ENCODE data around the gene EXOG. TPM values are rescaled to one million over a fixed set of nuclear protein-coding genes. Genes with fewer than 3 reads are reported as not detected.

Gene EXOG
- total and polyA plus RNA-seq, 2 donors (not counting 3 experiments of a cell fraction or from before 2014, with no cell fraction given) = 10.8 to 21.9 TPM

GRCh38 chr3:38453075-38453912, 42.8 kb upstream of the EXOG start, which contains the start of gene ACVR2B:
ACVR2B (plus strand) TSS chr3:38453890; CDS start chr3:38454323, 433 bp downstream.
- dilution Hi-C loops (cut with MboI; ENCODE audit: extremely low pct_ligation_motif_present, low sequenced_read_pairs) (no loop called here), intact Hi-C loops (cut with micrococcal nuclease) (no loop called here)
- DNase-seq (ENCODE audit: low read depth, low spot score) (peak; percentile 69), FAIRE-seq (peak; percentile 70)
- peak within 1 kb of the TSS; percentile 82 for H3K9ac ChIP-seq (replicated peaks; ENCODE audit: extremely low read depth, insufficient read depth, low read length)
- peak within 1 kb of the TSS; percentile 37 to 85 (median 68) for H3K4me3 ChIP-seq (replicated peaks in 1 of 3; ENCODE audit: insufficient read depth in 1 of 3, low read depth in 1 of 3, low read length in 3 of 3)
- H3K27me3 ChIP-seq (ENCODE audit: control insufficient read depth in 2 of 2, insufficient read depth in 2 of 2, low read length in 2 of 2) = no peaks in the 10 kb centered on the region
- CTCF ChIA-PET = interaction anchor here (0.7 to 2.0 kb wide), 6 partner anchors 26 to 316 kb away, joined by 3 to 14 read pairs (median 4); partner anchors contain the start of genes ACAA1, EXOG and XYLB
- no TSS peak for BruUV-seq (replicated peaks)
- peak within 1 kb of the TSS; percentile 45 for H3K27ac ChIP-seq (ENCODE audit: insufficient read depth, low read depth, low read length)
- peaks cover 2% of the 10 kb centered on the region for H4K20me1 ChIP-seq (replicated peaks; ENCODE audit: control insufficient read depth, extremely low read depth, insufficient read depth, low read length)
- H3K79me2 ChIP-seq (ENCODE audit: control insufficient read depth, insufficient read depth, low read length) = peaks cover 1% of the 10 kb centered on the region
- no peaks in the 10 kb centered on the region for H3K9me3 ChIP-seq (replicated peaks; ENCODE audit: control insufficient read depth, insufficient read depth, low read length)
- POLR2A ChIA-PET = no interaction called here
- no peaks in the 10 kb centered on the region for H3K4me1 ChIP-seq (ENCODE audit: control insufficient read depth, extremely low read depth, insufficient read depth, low read length)
- TF ChIP-seq MAX (IDR thresholded peaks at IDR 0.05; ENCODE audit: insufficient read depth, insufficient read length) (peak; percentile 28), MYC (IDR thresholded peaks at IDR 0.05; ENCODE audit: low read depth, low read length) (no peak)
- H3K4me2 ChIP-seq (ENCODE audit: insufficient read depth, low read length) = peak within 1 kb of the TSS; percentile 81
- H3K36me3 ChIP-seq (ENCODE audit: control insufficient read depth in 2 of 2, extremely low read depth in 1 of 2, insufficient read depth in 2 of 2, low read length in 2 of 2) = no peaks in the 10 kb centered on the region
- H2AFZ ChIP-seq (ENCODE audit: low read depth, low read length) = peak within 1 kb of the TSS; percentile 82
- H3K9me1 ChIP-seq (replicated peaks; ENCODE audit: control insufficient read depth, extremely low read depth, insufficient read depth, low read length) = no peaks in the 10 kb centered on the region

GRCh38 chr3:38453913-38454177, 42.3 kb upstream of the EXOG start:
- Histone ChIP-seq H3K27ac (ENCODE audit: insufficient read depth, low read depth, low read length) (peak overlapping the region; percentile 45), H3K9me1 (replicated peaks; ENCODE audit: control insufficient read depth, extremely low read depth, insufficient read depth, low read length) (no peaks in the 10 kb centered on the region)
- dilution Hi-C loops (cut with MboI; ENCODE audit: extremely low pct_ligation_motif_present, low sequenced_read_pairs) = no loop called here

More at GRCh38 chr3:38453913-38454177, 42.3 kb upstream of the EXOG start:
- intact Hi-C loops (cut with micrococcal nuclease) = no loop called here
- CTCF ChIA-PET = interaction anchor here (0.7 to 2.0 kb wide), 4 partner anchors 26 to 317 kb away, joined by 3 to 14 read pairs (median 4); partner anchors contain the start of genes ACAA1, EXOG and XYLB
- Histone ChIP-seq H3K9ac (replicated peaks; ENCODE audit: extremely low read depth, insufficient read depth, low read length) (peak overlapping the region; percentile 82), H4K20me1 (replicated peaks; ENCODE audit: control insufficient read depth, extremely low read depth, insufficient read depth, low read length) (peaks cover 2% of the 10 kb centered on the region), H3K79me2 (ENCODE audit: control insufficient read depth, insufficient read depth, low read length) (peaks cover 5% of the 10 kb centered on the region), H3K36me3 (ENCODE audit: control insufficient read depth in 2 of 2, extremely low read depth in 1 of 2, insufficient read depth in 2 of 2, low read length in 2 of 2) (no peaks in the 10 kb centered on the region), H3K4me2 (ENCODE audit: insufficient read depth, low read length) (peak overlapping the region; percentile 81), H2AFZ (ENCODE audit: low read depth, low read length) (peak overlapping the region; percentile 70), H3K9me3 (replicated peaks; ENCODE audit: control insufficient read depth, insufficient read depth, low read length) (no peaks in the 10 kb centered on the region), H3K4me3 (replicated peaks in 1 of 3; ENCODE audit: insufficient read depth in 1 of 3, low read depth in 1 of 3, low read length in 3 of 3) (peak overlapping the region; percentile 37 to 85 (median 68)), H3K4me1 (ENCODE audit: control insufficient read depth, extremely low read depth, insufficient read depth, low read length) (no peaks in the 10 kb centered on the region), H3K27me3 (ENCODE audit: control insufficient read depth in 2 of 2, insufficient read depth in 2 of 2, low read length in 2 of 2) (no peaks in the 10 kb centered on the region)
- no peak for FAIRE-seq
- no TSS peak for BruUV-seq (replicated peaks)
- POLR2A ChIA-PET = no interaction called here
- TF ChIP-seq FOS (IDR thresholded peaks at IDR 0.05; ENCODE audit: borderline replicate concordance, insufficient read depth, low read length) (no peak), POLR2AphosphoS5 (IDR thresholded peaks at IDR 0.05; ENCODE audit: insufficient read depth, low read depth, low read length) (no peak), EZH2 (IDR thresholded peaks at IDR 0.05; ENCODE audit: borderline replicate concordance, low read depth, low read length, severe bottlenecking) (no peak), CTCF (IDR thresholded peaks at IDR 0.05; ENCODE audit: extremely low read depth in 1 of 2, insufficient read depth in 1 of 2, low read depth in 1 of 2, low read length in 2 of 2) (no peak), GATA2 (IDR thresholded peaks at IDR 0.05; ENCODE audit: insufficient read depth, insufficient read length, low read depth, low read length) (no peak), JUN (IDR thresholded peaks at IDR 0.05; ENCODE audit: borderline replicate concordance, insufficient read depth, insufficient read length, low read depth) (no peak), POLR2A (IDR thresholded peaks at IDR 0.05; ENCODE audit: low read depth, low read length) (no peak), MAX (IDR thresholded peaks at IDR 0.05; ENCODE audit: insufficient read depth, insufficient read length) (no peak)
- no peak for DNase-seq (ENCODE audit: low read depth, low spot score)
